ENCODE results near the gene DAB1. TPM values are rescaled to one million over a fixed set of nuclear protein-coding genes. Genes with fewer than 3 reads are reported as not detected.

Gene DAB1
- total and polyA plus RNA-seq, 10 of the 15 experiments (the other 5 are each of a cell fraction or from before 2014, with no cell fraction given) = 0.02 to 0.10 (median 0.03) TPM; not detected in 5

GRCh38 chr1:56968878-56969495 is 454.9 kb downstream of the DAB1 start (continued):
- no peak for TF ChIP-seq WRNIP1 (IDR thresholded peaks at IDR 0.05; ENCODE audit: borderline replicate concordance, low read depth, low read length)
- TF ChIP-seq MAX (IDR thresholded peaks at IDR 0.05; ENCODE audit: low read depth, low read length) = no peak
- TF ChIP-seq ZNF592 (IDR thresholded peaks at IDR 0.05) = no peak

GRCh38 chr1:56967900-56968832 is 455.7 kb downstream of the DAB1 start:
- H4K20me1 ChIP-seq (ENCODE audit: control insufficient read depth, insufficient read depth) = no peaks in the 10 kb centered on the region
- H3K4me2 ChIP-seq (ENCODE audit: control insufficient read depth, insufficient read depth) = no peak overlapping the region
- H3K9me3 ChIP-seq (replicated peaks; ENCODE audit: control insufficient read depth, insufficient read depth, low read length) = no peaks in the 10 kb centered on the region
- H3K36me3 ChIP-seq (ENCODE audit: control insufficient read depth in 2 of 2, insufficient read depth in 2 of 2, low read length in 1 of 2) = no peaks in the 10 kb centered on the region
- H2AFZ ChIP-seq (ENCODE audit: control insufficient read depth, low read depth, low read length) = no peak overlapping the region
- CTCF ChIA-PET = interaction anchor here (1.0 to 4.6 kb wide), 9 partner anchors 12 to 178 kb away, joined by 3 to 35 read pairs (median 4); no protein-coding TSS in a partner anchor
- no peaks in the 10 kb centered on the region for H3K79me2 ChIP-seq (ENCODE audit: control insufficient read depth, insufficient read depth, low read length)
- intact Hi-C loops (cut with micrococcal nuclease; ENCODE audit: unreplicated experiment) (no loop called here), in situ Hi-C loops (cut with MboI) (no loop called here)
- no peak for DNase-seq (ENCODE audit: low read depth, low spot score)
- SMC1A ChIA-PET (ENCODE audit: uncharacterized antibody, unreplicated experiment) = interaction anchor here (2.1 kb wide), 1 partner anchor 135 kb away, joined by 16 read pairs; no protein-coding TSS in a partner anchor
- WGBS (ENCODE audit: insufficient coverage, insufficient replicate concordance, low lambda C conversion rate, missing lambda C conversion rate) = 19% methylated on average over 15 of the region's 15 CpGs
- RAD21 ChIA-PET (ENCODE audit: unreplicated experiment) = interaction anchor here (1.1 kb wide), 1 partner anchor 136 kb away, joined by 5 read pairs; no protein-coding TSS in a partner anchor
- POLR2A ChIA-PET = no interaction called here
- no peak overlapping the region for H3K27ac ChIP-seq (ENCODE audit: control insufficient read depth, insufficient read depth)
- H3K27me3 ChIP-seq (replicated peaks in 1 of 2; ENCODE audit: control insufficient read depth in 2 of 2, insufficient read depth in 2 of 2, low read length in 1 of 2) = no peaks in the 10 kb centered on the region
- FAIRE-seq = no peak
- no peaks in the 10 kb centered on the region for H3K4me1 ChIP-seq (ENCODE audit: control insufficient read depth, insufficient read depth, low read length)
- no peak overlapping the region for H3K4me3 ChIP-seq
- BruUV-seq (replicated peaks) = no TSS peak
- ATAC-seq = no peak
- H3K9ac ChIP-seq (ENCODE audit: control insufficient read depth, insufficient read depth, low read length) = no peak overlapping the region
- TF ChIP-seq BACH1 (IDR thresholded peaks at IDR 0.05; ENCODE audit: borderline replicate concordance) (no peak), CBFB (IDR thresholded peaks at IDR 0.05; ENCODE audit: low read depth) (no peak), HDGF (IDR thresholded peaks at IDR 0.05) (no peak), SKIL (IDR thresholded peaks at IDR 0.05; ENCODE audit: low read depth, poor library complexity, severe bottlenecking) (no peak), CTCF (IDR thresholded peaks at IDR 0.05 in 2 of 3, conservative IDR thresholded peaks at IDR 0.05 in 1 of 3; ENCODE audit: control insufficient read depth in 2 of 3, extremely low read depth in 1 of 3, insufficient read depth in 1 of 3, low read depth in 3 of 3, low read length in 3 of 3) (peak in 2 of 3 experiments; percentile 38 to 41; a peak in 5 of 6 replicates), SIX5 (IDR thresholded peaks at IDR 0.05; ENCODE audit: low read depth, low read length, severe bottlenecking) (no peak)
